Inflammatory macrophage treated with lipopolysaccharide for 1 hour (primary cell): ENCODE data around the gene FIBCD1.

Experiments used
- DNase-seq, 2 donors: peaks; one replicate each; pipeline ENCODE4 v3.0.0-alpha.2; 2020 to 2022

The FIBCD1 gene

DNA sequence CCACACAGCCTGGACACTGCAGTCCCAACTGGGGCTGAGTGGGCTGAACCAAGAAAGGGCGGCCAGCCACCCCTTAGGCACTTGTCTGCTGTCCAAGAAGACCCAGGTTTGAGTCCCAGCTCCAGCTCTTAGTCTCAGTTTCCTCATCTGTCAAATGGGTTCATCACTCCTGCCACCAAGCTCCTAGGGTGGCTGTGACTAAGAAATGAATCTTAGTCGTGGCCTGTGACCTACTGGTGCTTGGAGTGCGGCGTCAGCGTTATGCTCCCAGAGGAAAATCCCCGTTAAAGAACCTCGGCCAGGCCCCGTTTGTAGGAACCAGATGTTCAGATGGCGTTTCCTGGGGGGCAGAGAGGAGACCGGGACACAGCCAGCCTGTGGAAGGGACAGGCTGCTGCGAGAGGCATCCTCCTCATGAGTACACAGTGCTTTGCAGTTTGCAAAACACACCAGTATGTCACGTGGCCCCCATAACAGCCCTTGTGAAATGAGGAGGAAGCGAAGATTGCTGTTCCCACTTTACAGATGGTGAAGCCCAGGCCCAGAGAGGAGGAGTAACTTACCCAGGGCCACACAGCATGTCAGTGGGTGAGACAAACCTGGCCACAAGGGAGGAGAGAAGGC is 3.3 kb downstream of the FIBCD1 start:
- peak; percentile 7 to 10 for DNase-seq

DNA sequence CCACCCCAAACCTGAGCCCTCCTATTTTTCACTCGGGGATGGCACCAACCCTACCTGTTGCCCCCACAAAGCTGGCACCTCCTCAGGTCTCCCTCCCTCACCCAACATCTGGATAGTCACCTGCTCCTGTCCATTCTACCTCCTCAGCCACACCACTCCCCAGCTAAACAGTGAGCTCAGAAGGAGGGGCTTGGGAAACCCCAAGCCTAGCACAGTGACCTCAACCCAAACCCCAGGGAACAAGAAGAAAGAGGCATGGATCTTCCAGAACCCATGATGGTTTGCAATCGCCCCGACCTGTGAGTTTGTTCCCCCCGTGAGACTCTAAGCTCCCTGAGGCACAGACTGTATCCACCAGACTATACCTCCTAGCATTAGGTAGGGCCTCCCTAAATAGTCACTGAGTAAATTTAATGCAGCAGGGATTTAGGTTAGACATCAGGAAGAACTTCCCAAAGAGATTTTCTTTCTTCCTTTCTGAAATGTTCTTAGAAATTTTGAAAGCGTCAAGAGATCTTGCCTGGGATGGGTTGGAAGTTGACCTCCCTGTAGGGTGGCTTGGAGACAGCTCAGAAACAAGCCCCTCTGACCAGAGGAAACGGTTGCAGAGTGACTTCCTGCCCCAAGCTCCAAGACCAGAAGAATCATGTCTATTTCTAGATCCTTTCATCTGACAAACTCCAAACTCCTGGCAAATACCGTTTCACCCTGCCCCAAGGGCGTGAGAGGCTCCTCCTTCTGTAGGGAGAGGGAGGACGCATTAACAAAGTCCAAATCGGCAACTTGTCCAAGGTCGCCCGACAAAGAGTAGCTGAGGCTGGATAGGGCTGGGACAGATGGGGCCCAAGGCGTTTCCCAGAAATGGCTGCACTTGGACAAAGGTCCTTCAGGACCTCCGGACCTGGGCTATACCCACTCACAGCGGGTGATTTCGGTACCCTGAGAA is 4.1 kb downstream of the FIBCD1 start:
- no peak for DNase-seq

DNA sequence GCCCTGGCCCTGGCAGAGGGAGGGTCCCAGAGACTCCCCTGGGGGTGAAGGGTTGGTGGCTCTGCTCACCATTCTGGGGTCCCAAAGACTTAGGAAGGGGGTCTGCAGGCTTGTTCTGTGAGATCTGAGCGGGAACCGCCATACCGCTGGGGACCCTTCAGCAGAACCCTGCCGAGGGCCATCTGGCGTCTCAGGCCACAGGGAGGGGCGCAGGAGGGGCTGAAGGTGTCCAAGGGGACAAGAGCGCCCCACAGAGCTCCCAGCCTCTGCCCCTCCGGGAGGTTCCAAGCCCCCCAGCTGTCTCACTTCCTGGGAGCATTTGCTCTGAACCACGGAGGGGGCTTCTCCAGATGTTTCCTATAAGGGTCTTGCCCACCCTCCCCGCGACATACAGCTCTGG is 4.8 kb downstream of the FIBCD1 start:
- DNase-seq, result no peak

DNA sequence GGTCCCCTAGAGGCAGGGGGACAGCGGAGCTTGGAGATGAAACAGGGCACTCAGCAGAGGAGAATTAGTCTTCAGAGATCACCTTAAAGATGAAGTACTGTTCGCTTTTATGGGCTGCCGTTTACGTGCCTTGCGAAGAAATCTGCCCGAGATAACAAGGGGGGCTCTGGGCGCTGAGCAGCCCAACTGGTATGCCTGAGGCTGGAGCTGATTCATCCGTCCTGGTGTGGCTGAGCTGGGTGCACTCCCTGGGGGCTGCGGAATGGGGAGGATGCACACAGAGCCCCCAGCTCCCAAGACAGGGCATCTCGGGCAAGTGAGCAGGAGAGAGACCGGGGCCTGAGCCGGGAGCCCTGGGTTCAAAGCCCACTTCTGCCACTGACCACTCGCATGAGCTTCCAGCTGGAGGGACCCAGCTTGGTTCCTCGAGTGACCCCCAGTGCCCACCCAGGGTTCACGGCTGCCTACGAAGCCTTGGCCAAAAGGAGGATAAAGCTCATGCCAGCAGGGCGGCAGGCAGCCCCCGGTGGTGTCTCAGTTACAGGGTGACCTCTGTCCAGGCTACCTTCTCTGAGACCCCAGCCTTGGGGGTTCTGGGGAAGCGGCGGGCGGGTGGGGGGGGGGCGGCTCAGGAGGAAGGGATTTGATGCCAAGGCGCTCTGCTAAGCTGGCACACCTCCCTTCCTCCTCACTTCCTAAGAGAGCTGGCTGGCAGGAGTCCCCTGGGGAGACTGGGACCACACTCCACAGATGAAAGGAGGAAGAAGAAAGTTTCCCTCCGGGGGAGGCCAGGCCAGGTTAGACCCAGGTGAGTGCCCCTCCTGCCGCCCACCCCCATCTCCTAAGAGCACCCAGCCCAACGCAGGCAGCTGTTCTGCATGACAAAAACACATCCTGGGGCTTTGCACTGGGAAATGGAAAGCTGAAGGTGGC is 5.7 kb downstream of the FIBCD1 start:
- DNase-seq, result no peak

DNA sequence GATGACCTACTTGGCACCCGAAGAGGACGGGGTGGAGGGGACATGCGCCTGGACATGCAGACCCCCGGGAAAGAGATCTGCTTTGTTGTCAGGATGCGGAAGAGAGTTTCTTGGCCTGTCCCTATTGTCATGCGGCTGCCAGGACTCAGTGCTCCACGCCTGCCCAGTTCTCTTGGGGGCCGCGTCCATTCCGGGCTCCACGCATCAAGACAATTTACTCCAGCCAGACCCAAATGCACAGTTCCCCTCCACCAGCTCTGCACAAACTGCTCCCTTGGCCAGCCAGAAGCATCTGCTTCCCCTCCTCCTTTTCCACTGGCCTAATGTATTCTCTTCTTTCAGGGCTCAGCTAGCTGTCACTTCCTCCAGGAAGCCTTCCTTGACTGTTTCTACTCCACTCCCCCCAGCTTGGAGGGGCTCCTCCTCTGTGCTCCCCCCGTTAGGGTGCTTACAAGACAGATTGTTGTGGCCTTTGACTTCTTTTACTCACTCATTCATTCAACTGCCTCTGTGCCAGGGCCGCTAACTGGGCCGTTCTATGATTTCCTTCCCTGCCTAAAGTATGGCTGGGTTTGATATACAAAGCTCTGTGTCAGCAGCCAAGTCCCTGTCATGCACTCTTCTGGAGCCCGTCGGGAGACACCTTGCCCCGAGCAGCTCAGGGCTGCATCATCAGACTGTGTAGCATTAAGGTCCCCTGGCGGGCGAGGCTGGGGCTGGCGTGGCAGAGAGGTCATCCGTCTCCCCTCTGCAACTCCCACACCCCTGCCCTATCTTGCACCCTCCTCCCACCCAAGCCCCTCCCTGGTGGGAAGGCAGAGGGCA is 6.6 kb downstream of the FIBCD1 start:
- DNase-seq, result no peak

DNA sequence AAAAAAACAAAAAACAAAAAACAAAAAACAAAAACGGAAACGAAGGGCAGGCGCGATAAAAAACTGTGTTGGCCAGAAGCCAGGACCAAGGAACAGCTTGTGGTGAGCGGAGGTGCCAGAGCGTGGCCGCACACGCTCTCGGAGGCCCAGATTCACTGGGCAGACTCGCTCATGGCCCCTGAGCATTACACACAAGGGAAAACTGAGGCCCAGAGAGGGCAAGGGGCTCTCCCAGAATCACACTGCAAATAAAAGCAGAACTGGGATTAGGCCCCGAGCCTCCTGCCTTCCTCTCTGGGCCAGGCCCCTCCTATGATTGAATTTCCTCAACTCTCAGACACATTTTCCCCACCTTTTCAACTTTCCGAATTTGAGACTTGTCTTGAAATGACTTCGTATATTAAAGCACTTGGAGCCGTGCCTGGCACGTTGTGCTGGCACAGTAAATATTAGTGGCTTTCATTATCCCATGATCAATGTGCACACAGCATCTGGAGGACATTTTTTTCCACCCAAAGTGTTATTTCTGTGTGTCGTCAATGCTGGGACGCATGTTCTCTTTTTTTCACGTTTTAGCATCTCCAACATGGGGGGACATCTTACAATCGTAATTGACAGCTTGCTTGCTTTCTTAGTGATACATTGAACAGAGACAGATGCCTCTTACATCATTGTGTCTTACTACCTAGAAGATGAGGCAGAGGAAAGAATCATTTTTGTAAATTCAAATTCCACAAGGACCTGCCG is 7.4 kb downstream of the FIBCD1 start:
- no peak for DNase-seq

DNA sequence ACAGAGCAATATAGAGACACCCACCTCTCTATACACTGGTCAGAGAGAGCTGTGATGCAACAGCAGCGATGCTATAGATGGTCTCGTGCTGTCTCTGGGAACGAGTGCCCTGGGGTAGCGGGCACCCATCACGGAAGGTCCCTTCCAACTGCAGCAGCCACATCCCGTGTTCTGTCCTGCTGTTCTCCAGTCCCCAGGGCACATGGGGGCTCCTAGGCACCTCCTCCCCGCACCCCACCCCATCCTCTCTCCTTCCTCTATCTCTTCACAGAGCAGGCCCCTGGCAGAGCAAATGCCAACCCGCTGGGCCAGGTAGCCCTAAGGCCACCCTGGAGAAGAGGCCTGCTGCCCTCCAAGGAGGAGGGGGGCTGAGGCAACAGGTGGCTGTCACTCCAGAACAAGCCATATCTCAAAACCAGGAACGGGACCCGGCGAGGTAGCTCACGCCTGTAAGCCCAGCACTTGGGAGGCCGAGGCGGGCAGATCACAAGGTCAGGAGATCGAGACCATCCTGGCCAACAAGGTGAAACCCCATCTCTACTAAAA is 8.2 kb downstream of the FIBCD1 start:
- DNase-seq, result no peak

DNA sequence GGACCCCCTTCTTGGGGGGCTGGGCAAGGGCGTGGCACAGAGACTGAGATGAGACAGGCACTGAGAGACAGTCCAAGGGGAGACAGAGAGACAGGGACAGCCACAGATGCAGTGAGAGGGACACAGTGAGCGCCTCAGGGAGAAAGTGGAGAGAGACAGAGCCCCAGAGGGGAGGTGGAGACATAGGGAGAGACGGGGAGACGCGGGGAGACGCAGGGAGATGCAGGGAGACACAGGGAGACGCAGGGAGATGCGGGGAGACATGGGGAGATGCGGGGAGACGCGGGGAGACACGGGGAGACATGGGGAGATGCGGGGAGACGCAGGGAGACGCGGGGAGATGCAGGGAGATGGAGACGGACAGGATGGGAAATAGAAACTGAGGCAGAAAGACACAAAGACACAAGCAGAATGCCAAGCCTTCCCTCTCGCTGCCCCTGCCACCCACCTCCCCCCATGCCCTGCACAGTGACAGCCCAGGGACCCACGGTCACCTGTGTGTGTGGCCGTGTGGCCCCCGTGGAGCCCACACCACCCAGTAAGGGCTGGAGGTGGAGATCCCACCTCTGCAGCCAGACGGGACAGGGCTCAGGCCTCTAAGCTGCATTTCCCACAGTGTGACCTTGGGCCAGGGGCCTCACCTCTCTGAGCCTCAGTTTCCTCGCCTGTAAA is 8.8 kb downstream of the FIBCD1 start:
- DNase-seq, result no peak

DNA sequence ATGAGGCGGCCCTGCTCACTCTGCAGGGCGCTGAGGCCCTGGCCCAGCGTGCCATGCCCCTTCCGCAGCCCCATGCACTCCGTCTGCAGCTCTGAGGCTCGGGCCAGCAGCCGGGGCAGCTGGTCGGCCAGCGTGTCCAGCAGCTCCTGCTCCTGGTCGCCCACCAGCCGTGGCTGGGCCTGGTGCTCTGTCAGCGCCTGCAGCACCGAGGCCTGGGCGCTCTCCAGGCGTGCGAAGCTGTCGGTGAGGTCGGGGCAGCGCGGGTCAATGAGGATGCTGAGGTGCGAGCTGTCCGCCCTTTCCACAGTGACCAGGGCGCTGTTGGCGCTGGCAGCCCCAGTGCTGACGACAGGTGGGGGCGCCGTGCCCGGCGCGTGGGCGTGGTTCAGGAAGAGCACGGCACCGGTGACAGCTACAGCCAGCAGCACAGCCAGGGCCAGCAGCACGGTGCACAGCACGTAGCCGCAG is 9.4 kb downstream of the FIBCD1 start:
- DNase-seq, result no peak

DNA sequence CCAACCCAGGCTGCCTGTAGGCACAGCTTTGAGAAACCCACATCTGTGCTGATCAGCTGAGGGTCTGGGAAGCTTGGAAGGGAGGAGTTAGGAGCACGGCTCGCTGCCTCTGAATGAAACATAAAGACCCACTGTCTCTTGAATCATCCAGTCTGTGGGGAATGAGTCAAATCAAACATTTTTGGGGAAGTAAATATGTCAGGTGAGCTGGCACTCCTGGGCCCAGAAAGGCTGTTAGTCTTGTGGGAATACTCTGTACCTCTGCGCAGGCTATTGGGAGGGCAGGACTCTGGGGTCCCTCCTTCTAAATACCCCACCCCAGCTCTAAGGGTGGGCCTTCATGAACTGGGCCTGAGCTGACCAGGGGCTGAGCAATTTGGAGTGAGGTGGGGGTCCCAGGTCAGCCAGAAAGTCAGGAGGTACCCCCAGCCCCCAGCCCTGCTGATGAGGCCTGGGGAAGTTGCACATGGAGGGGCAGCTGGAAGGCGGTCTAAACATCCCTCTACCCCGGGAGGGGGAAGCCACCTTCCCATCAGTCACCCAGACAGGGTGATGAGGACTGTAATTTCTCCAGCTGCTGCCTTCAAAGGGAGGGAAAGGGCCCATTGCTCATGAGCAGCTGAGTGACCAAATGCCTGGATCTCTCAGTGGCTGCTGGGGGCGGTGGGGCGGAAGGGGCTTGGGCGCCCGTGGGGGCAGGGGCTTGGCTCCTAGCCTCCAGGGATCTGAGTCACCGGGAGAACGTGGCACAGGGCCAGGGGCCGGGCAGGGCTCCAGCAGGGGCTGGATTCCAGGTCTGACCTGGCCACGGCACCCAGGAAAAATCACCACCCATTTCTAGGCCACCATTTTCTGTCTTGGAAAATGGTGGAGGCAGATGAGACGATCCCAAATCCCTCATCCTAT is 10.8 kb downstream of the FIBCD1 start:
- no peak for DNase-seq

DNA sequence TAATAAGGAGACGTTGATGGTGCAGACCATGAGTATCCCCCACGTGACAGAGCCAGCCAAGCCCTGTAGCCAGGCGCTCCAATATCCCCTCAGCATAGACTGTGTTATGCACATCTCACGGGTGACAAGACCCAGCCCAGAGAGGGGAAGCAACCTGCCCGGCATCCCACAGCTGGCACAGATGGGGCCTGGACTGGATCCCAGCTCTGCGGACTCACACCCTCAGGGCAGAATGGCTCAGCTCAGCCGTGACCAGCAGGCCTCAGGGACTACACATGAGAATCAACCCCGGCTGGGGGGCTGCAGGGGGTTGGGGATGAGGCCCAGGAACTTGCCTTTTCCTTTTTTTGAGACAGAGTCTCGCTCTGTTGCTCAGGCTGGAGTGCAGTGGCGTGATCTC is 11.7 kb downstream of the FIBCD1 start:
- DNase-seq, result no peak

DNA sequence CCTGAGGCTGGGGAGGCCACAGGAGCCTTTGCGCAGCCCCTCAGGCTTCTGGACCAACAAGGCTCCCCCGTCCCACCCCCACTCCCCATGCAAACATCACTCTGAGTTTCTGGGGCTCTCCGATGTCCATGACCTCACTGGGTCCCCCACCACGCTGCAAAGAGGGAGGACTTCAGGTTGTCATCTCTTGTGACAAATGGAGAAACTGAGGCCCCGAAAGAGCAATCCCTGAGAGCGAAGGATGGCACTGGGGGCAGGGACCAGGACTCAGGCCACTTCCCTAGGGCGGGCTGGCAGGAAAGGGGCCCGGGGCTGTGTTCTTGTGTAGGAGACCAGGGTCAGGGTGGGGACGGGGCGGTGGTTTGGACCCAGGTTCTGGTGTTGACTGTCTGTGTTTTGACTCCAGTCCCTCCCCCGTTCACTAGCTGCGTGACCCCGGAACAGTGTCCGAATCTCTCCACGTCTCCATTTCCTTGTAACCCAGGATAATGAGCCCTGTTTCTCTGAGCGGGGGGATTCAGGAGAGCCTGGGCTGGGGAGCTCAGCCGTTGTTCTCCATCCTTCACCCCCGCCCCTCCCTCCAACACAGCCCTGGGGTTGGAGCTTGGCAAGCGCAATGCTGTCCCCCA is 13.9 kb downstream of the FIBCD1 start:
- no peak for DNase-seq

DNA sequence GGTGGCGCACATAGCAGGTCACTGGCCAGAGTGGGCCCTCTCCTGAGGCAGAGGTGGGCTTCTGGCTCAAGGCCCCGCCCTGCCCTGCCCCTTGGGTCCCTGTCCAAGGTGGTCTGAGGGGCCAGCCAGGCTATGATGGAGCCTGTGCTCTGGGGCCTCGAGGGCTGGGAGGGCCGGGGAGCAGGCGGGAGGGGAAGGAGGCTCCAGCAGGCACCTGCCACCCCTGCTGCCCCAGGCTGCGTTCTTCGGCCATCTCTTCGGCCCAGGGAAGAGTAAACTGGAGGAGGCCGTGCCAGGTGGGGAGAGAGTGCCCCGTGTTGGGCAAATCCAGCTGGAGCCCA is 14.6 kb downstream of the FIBCD1 start:
- DNase-seq, result no peak

DNA sequence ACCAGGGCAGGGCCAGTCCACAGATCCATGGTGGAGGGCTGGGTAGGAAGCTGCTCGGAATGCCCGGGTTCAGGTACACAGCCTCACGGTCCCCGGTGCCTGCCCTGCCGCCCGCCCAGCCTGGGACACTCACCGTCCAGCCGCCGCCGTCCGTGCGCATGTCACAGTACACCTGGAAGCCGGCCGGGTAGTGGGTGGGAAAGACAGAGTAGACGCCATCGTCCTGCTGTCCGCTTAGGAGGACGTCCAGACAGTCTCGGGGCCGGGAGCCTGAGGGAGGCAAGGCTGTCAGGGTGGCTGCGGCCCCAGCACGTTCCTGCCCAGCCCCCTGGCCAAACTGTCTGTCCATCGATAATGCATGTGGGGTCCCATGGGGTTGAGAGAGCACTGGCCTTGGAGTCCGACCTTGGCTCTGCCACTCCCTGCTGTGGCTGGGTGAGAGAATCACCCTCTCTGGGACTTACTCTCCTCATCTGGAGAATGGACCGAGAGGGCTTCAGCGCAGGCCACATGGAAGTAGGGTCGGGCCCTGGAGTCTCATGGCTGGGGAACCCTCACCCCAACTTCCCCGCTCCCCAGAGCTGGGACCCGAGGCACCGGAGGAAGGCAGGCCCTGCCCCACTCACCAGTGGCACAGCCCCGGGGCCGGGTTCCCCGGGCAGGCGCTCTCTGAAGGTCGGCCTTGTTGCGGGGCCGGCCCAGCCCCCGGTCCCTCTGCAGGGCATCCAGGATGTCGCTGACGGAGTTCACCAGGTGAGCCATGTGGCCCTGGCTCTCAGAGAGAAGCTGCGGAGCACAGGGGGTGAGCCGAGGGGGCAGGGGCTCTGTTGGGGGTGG is 15.2 kb downstream of the FIBCD1 start:
- no peak for DNase-seq

DNA sequence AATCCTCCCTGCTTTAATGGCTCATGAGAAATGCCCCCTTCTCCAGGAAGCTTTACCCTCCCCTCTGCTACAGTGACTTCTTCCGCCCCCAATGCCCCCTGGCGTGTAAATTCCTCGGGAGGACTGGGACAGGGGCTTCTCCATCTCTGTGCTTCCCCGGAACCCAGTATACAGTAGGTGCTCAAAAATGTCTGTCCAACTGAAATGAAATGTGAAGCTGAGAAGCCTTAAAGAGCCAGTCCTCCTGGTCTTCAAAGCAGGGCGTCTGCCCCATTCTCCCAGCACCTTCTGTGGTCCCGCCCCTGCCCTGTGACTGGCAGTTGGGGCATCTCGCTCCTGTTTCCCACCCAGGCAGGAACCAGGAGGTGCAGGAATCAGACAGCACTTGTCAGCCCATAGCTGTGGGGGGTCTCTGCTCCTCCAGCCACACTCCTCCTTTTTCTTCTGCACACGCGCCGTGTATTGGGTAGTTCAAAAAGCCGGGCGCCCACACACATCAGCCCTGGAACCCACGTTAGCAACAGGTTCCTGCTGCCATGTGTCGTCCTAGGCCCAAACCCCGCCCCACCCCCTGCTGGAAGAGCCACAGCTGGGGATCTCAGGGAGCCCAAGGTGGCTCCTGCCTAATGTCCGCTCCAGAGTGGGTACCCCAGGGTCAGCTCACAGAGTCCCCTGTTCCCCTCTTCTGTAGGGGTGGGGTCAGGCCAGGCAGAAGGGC is 16.0 kb downstream of the FIBCD1 start:
- no peak for DNase-seq

DNA sequence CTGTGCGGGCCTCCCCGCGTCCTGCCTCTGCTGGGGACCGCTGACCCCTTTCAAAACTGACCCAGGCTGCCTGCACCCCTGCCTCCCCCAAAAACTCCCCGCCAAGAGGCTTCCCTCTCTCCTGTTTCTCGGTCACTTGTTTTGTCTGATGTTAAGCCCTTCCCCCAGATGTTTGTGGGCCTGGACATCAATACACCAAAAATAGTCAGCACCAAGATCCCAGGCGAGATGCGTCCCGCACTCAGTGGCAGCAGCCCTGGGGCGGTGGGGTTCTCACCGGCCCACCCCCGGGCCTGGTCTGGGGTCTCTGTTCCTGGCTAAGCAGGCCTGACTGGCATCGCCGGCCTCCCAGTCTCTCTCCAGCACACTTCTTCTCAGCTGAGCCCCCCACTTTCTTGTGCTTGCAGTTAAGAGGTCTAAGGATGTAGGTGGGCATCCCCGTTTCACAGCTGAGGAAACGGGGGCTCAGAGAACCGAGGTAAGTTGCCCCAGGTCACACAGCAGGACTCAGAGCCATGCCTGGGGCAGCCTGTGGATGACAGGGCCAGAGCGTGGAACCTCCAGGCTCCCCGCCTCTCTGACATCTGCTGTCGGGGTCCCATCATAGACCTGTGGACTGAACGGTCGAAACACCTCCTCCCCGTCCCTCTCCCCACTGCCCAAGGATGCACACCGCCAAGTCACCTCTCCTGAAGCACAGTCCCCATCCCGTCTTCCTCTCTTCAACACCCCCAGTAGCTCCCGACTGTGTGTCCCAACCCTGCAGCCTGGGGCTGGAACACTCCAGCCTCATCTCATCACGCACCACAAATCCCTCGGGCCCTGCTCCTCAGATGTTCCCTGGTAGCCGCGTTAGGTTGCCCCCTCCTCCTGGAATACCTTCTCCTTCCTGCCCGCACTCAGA is 16.8 kb downstream of the FIBCD1 start:
- DNase-seq, result no peak
